BE2C (cell line): ENCODE measurements around the gene DDX19B.
"Not testable (repeated sequence)": the region's sequence is repeated elsewhere in the genome, so short reads cannot be mapped to it uniquely, and the experiment has no call there.

ENCODE experiments used
- DNase-seq: peaks from one replicate; pipeline ENCODE4 v3.0.0-alpha.2; 2020
- H3K27me3 ChIP-seq: fragments of 250-450 bp; sonication (Bioruptor Pico); 2 replicates; pipeline ENCODE4 v1.5.1; 2020; ENCODE audit warnings: mild to moderate bottlenecking
- H3K36me3 ChIP-seq: fragments of 250-450 bp; sonication (Bioruptor Pico); 2 replicates; pipeline ENCODE4 v1.5.1; 2020; ENCODE audit warnings: mild to moderate bottlenecking
- H3K4me1 ChIP-seq: fragments of 250-450 bp; sonication (Bioruptor Pico); 2 replicates; pipeline ENCODE4 v1.5.1; 2020
- H3K4me3 ChIP-seq: 2 replicates; pipeline ENCODE4 v1.5.1; 2011; ENCODE audit warnings: low read depth, low read length
- H3K9me3 ChIP-seq: fragments of 250-450 bp; sonication (Bioruptor Pico); 2 replicates; pipeline ENCODE4 v1.5.1; 2020
- CTCF ChIP-seq: IDR thresholded peaks from 2 replicates; pipeline ENCODE4 v1.5.1; 2012; ENCODE audit warnings: mild to moderate bottlenecking, low read depth, low read length

DDX19B gene

GRCh38 chr16:70295634-70296033 is 3.4 kb upstream of the DDX19B start:
- DNase-seq, result no peak
- Histone ChIP-seq H3K4me1 (no peaks in the 10 kb centered on the region), H3K36me3 (peaks cover 2% of the 10 kb centered on the region; the same call in 1 of the 2 replicates), H3K4me3 (no peak overlapping the region), H3K9me3 (no peaks in the 10 kb centered on the region), H3K27me3 (no peaks in the 10 kb centered on the region)
- no peak for TF ChIP-seq CTCF

DNA sequence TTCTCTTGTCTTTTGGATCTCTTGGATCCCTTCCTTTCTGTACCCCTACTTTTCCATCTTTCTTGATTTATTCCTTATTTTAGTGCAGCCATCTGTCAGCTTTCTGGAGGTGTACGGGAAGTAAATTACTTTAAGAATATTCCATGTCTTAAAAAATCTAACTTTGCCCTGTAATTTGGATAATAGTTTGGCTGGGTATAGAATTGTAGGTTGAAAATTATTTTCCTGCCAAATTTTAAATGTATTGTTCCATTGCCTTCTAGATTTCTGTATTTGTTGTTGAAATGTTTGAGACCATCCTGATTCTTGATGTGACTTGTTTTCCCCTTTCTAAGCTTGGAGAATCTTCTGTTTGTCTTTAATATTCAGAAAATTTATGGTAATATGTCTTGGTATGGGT is 2.1 kb downstream of the DDX19B start:
- no peak for DNase-seq
- no peak overlapping the region for H3K4me3 ChIP-seq
- H3K4me1 ChIP-seq, result no peaks in the 10 kb centered on the region
- no peaks in the 10 kb centered on the region; the same call in 1 of the 2 replicates for H3K9me3 ChIP-seq
- no peak for TF ChIP-seq CTCF
- H3K36me3 ChIP-seq, result peaks cover 7% of the 10 kb centered on the region
- no peaks in the 10 kb centered on the region for H3K27me3 ChIP-seq

DNA sequence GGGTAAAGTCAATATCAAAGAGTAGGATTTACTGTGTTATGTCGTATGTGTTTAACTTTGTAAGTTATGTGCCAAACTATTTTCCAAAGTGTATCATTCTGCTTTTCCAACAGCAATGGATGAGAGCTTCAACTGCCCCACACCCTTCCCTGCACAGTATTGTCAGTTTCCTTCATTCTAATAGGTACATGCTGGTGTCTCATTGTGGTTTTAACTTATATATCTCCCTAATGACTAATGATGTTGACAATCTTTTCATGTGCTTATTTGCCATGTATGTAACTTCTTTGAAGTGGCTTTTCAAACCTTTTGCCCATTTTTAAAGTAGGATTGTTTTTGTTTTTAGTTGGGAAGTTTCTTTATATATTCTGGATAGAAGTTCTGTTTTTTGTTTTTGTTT is 3.8 kb downstream of the DDX19B start:
- no peaks in the 10 kb centered on the region; the same call in 1 of the 2 replicates for H3K9me3 ChIP-seq
- TF ChIP-seq CTCF, result no peak
- H3K4me3 ChIP-seq, result no peak overlapping the region
- H3K27me3 ChIP-seq, result no peaks in the 10 kb centered on the region
- DNase-seq, result no peak
- peaks cover 7% of the 10 kb centered on the region for H3K36me3 ChIP-seq
- H3K4me1 ChIP-seq, result no peaks in the 10 kb centered on the region

- peaks cover 7% of the 10 kb centered on the region for H3K36me3 ChIP-seq
- no peaks in the 10 kb centered on the region; the same call in 1 of the 2 replicates for H3K9me3 ChIP-seq
- no peaks in the 10 kb centered on the region for H3K27me3 ChIP-seq
- no peak for TF ChIP-seq CTCF
- no peaks in the 10 kb centered on the region for H3K4me1 ChIP-seq
- DNase-seq, result no peak
- H3K4me3 ChIP-seq, result no peak overlapping the region
Measured at GRCh38 chr16:70304892-70305448, 6.0 kb downstream of the DDX19B start.

DNA sequence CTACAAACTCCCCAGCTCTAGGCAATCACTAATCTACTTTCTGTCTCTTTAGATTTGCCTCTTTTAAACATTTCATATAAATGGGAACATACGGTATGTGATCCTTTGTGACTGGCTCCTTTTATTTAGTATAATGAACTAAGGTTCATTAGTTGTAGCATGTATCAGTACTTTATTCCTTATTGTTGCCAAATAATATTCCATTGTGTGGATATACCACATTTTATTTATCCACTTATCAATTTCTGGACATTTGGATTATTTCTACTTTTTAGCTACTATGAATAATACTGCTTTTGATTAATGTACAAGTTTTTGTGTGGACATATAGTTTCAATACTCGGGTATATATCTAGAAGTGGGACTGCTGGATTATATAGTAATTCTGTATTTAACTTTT is 7.9 kb downstream of the DDX19B start:
- H3K36me3 ChIP-seq, result no peaks in the 10 kb centered on the region; the same call in 1 of the 2 replicates
- no peak overlapping the region for H3K4me3 ChIP-seq
- no peaks in the 10 kb centered on the region for H3K4me1 ChIP-seq
- TF ChIP-seq CTCF, result no peak
- DNase-seq, result no peak
- H3K9me3 ChIP-seq, result no peaks in the 10 kb centered on the region; the same call in 1 of the 2 replicates
- no peaks in the 10 kb centered on the region for H3K27me3 ChIP-seq

DNA sequence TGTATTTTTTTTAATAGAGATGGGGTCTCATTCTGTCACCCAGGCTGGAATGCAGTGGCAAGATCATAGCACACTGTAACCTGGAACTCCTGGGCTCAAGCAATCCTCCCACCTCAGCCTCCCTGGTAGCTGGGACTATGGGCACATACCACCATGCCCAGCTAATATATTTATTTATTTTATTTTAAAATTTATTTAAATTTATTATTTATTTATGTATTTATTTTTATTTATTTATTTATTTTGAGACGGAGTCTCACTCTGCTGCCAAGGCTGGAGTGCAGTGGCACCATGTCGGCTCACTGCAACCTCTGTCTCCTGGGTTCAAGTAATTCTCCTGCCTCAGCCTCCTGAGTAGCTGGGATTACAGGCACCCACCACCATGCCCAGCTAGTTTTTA is 8.7 kb downstream of the DDX19B start:
- H3K36me3 ChIP-seq, H3K9me3 ChIP-seq, DNase-seq, H3K27me3 ChIP-seq, H3K4me1 ChIP-seq, H3K4me3 ChIP-seq: not testable (repeated sequence)

GRCh38 chr16:70320121-70320520 is 21.1 kb downstream of the DDX19B start:
- no peak for TF ChIP-seq CTCF
- no peaks in the 10 kb centered on the region for H3K27me3 ChIP-seq

More at GRCh38 chr16:70320121-70320520, 21.1 kb downstream of the DDX19B start:
- no peaks in the 10 kb centered on the region for H3K9me3 ChIP-seq
- peaks cover 20% of the 10 kb centered on the region for H3K36me3 ChIP-seq
- no peak overlapping the region for H3K4me3 ChIP-seq
- no peak for DNase-seq
- H3K4me1 ChIP-seq, result no peaks in the 10 kb centered on the region
